ENCODE data around the gene RPS19BP1.

The RPS19BP1 gene

DNA sequence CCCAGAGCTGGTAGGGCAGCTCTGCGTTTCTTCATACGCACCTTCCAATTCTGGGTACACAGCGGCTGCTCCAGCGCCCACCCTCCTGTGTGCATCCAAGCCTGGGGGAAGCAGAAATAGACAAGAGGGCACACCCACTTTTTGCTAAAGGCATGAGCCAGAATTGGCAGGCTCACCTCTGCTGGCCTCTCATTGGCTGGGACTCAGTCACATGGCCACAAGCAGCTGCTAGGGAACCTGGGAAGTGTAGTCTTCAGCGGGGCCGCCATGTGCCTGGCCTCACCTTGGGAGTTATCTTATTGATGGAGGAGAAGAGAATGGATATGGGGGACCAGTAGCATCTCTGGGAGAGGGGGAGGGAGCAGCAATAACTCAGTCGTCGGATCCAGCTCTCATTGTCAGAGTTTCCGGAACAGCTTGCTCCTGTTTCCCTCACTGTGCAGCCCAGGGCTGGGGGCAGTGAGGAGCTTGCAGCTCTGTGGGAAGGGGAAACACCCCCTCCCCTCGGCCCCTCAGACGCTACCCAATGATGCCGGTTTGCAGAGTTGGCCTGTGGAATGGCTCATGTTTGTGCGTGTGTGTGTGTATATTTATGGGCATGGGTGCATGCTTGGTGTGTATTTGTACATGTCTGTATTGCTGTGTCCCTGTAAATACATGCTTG is 42.3 kb downstream of the RPS19BP1 start:
- peak; percentile 57 for DNase-seq (ENCODE audit: low read depth)

DNA sequence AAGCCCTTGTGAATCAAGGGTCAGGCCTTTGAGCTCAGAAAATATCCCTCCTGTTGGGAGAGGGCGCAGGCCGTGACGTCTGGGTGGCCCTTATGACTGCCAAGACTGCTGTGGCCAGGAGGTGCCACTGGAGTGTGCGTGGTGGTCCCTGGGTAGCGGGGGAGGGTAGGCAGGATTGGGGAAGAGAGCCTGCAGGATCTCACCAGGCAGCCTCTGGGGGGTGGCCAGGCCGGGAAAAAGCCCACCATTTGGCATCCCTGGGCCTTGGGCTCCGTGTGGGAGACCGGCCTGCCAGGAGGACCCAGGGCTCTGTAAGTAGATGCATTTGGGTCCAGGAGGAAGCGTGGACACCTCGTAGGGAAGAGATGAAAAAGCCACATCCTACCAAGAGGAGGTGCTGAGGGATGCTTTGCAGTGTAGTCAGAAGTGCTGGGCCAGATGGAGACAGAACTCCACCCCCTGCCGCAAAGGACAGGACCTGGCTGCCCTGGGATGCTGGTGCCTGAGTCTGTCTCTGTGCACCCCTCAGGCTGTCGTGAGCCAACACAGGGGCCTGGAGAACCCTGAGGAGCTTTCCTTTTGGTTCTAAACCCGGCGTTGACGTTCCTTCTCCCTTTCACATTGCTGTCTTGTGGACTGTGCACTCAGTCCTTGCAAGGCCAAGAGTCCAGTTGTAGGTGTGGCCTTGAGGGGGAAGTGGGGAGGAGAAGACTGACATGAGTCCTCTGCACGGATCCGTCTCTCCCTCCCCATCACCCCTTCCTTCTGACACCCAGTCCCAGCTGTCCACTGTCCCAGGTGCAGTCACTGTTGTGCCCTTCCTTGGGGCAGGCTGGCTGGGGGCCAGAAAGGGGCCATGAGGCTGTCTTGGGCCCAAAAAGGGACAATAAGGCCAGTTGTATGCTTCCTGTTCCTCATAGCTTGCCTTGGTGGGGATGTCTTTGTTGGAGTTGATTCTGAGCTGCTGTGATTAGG is 43.2 kb downstream of the RPS19BP1 start:
- DNase-seq (ENCODE audit: low read depth) = no peak

- no peak for DNase-seq (ENCODE audit: low read depth)
Measured at GRCh38 chr22:39488563-39489083, 43.9 kb downstream of the RPS19BP1 start.

DNA sequence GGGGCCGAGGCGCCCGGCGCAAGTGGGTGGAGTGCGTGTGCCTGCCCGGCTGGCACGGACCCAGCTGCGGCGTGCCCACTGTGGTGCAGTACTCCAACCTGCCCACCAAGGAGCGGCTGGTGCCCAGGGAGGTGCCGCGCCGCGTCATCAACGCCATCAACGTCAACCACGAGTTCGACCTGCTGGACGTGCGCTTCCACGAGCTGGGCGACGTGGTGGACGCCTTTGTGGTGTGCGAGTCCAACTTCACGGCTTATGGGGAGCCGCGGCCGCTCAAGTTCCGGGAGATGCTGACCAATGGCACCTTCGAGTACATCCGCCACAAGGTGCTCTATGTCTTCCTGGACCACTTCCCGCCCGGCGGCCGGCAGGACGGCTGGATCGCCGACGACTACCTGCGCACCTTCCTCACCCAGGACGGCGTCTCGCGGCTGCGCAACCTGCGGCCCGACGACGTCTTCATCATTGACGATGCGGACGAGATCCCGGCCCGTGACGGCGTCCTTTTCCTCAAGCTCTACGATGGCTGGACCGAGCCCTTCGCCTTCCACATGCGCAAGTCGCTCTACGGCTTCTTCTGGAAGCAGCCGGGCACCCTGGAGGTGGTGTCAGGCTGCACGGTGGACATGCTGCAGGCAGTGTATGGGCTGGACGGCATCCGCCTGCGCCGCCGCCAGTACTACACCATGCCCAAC is 44.6 kb downstream of the RPS19BP1 start:
- DNase-seq (ENCODE audit: low read depth) = no peak

DNA sequence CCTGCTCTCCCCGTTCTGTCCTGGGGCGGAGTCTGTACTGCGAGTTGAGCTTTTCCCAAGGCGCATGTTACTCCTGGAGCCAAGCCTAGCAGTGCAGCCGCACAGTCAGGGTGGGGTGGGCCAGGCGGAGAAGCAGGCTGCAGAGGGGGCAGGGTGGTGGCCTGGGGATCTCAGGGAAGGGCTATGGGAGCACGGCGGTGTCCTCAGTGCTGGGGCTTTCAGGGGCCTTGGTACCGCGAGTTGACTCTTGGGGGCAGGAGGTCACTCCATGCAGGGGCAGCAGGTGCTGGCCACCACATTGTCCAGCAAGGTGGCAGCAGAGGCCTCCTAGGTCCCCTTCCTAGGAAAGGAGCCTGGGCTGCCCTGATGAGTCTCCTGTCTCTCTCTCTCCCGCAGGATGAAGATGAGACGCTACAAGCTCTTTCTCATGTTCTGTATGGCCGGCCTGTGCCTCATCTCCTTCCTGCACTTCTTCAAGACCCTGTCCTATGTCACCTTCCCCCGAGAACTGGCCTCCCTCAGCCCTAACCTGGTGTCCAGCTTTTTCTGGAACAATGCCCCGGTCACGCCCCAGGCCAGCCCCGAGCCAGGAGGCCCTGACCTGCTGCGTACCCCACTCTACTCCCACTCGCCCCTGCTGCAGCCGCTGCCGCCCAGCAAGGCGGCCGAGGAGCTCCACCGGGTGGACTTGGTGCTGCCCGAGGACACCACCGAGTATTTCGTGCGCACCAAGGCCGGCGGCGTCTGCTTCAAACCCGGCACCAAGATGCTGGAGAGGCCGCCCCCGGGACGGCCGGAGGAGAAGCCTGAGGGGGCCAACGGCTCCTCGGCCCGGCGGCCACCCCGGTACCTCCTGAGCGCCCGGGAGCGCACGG is 45.4 kb downstream of the RPS19BP1 start:
- no peak for DNase-seq (ENCODE audit: low read depth)

DNA sequence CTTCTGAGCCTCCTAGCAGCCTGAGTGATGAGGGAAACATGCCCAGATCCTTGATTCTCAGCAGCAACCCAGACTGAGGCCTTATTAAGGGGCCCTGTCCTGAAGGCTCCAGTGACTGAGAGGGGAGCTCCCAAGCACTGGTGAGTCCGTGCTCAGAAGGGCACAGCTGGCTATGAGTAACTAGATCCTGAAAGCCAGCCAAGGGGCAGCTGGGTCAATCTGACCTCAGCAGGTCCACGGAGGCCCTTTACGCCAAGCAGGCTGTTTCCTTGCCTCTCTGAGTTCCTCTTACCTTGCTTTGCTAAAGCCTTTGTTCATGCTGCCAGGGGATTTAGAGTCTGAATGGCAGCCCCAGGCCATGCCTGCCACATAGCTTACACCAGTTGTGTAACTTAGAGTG is 49.8 kb downstream of the RPS19BP1 start:
- no peak for DNase-seq (ENCODE audit: low read depth)

- no peak for DNase-seq (ENCODE audit: low read depth)
Measured at GRCh38 chr22:39481595-39481994, 51.0 kb downstream of the RPS19BP1 start.

GRCh38 chr22:39481054-39481453 is 51.5 kb downstream of the RPS19BP1 start:
- DNase-seq (ENCODE audit: low read depth) = no peak

- DNase-seq (ENCODE audit: low read depth) = no peak
Measured at GRCh38 chr22:39480557-39480956, 52.0 kb downstream of the RPS19BP1 start.

DNA sequence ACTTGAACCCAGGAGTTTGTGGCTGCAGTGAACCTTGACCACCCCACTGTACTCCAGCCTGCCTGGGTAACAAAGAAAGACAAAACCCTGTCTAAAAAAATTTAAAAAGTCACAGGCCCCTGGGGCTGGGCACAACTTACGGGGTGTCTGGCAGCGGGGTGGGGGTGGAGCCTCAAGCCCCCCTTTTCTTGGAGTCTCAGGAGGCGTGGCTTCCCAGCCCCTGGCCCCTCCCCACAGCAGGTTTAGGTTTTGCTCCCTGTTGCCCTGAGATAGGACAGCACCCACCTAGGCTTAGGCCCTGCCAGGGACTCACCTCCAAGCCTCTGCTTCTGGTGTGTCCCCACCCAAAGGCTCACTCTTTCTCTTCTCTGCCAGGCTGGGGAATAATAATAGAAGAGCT is 53.3 kb downstream of the RPS19BP1 start:
- DNase-seq (ENCODE audit: low read depth) = no peak
